WTC11 (cell line): Measurements from ENCODE around the gene LMOD1.

ENCODE experiments used
- CTCF ChIP-seq: fragments of 200-600 bp; IDR thresholded peaks from 2 replicates; pipeline ENCODE4 v1.8.0; 2022; ENCODE audit warnings: antibody characterized with exemption
- TEAD1 ChIP-seq: sonication (generic); formaldehyde crosslinking; IDR thresholded peaks from 2 replicates; pipeline ENCODE4 v1.8.0; 2022; ENCODE audit warnings: mild to moderate bottlenecking, missing genetic modification reagents
- TEAD4 ChIP-seq: sonication (generic); formaldehyde crosslinking; IDR thresholded peaks from 2 replicates; pipeline ENCODE4 v1.8.0; 2022; ENCODE audit warnings: mild to moderate bottlenecking, missing genetic modification reagents
- ZNF263 ChIP-seq: sonication (generic); formaldehyde crosslinking; IDR thresholded peaks from 2 replicates; pipeline ENCODE4 v1.8.1; 2022; ENCODE audit warnings: low read depth, mild to moderate bottlenecking, moderate library complexity, missing genetic modification reagents
- TF ChIP-seq, protein P1 (sequence below): sonication (generic); formaldehyde crosslinking; IDR thresholded peaks from 2 replicates; pipeline ENCODE4 v1.8.1; 2022; ENCODE audit warnings: mild to moderate bottlenecking, missing genetic modification reagents, moderate library complexity, borderline replicate concordance
- TF ChIP-seq, protein P2 (sequence below): sonication (generic); formaldehyde crosslinking; conservative IDR thresholded peaks from 2 replicates; pipeline ENCODE4 v1.8.1; 2022; ENCODE audit warnings: mild to moderate bottlenecking, missing genetic modification reagents

DNA sequence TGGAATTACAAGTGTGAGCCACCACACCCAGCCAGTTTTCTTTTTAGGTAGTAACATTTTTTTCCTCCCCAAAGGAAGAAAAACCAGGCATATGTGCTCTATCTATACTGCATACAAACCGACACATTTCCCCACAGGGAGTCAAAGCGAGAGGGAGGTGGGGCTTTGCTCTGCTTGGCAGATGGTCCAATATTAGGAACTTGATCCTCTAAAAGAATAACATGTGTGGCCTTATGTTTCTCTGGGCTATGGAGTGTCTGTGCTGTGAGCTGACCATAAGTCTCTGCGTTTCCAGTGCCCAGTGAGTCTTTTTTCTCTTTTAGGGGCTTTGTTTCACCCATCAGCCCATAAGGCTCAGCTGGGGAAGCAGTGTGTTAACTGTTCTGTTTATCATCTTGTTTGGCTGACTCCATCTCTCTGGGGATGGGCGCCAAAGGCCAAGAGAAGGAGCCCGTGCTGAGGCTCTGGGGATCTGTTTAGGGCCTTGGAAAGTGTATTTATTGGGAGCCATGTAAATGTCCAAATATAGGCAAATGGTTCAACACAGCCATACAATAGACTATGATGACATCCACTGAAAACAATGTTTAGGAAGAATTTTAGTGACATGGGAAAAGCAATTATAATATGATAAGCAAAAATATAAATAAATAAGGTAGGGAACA, 20.2 kb downstream of the LMOD1 start:
- TF ChIP-seq, protein P1, sequence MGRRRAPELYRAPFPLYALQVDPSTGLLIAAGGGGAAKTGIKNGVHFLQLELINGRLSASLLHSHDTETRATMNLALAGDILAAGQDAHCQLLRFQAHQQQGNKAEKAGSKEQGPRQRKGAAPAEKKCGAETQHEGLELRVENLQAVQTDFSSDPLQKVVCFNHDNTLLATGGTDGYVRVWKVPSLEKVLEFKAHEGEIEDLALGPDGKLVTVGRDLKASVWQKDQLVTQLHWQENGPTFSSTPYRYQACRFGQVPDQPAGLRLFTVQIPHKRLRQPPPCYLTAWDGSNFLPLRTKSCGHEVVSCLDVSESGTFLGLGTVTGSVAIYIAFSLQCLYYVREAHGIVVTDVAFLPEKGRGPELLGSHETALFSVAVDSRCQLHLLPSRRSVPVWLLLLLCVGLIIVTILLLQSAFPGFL (CRISPR knock-in tag), result no peak
- no peak for TF ChIP-seq CTCF
- no peak for TF ChIP-seq TEAD4 (CRISPR knock-in tag)
- TF ChIP-seq ZNF263 (CRISPR knock-in tag), result no peak
- no peak for TF ChIP-seq TEAD1
- TF ChIP-seq, protein P2, sequence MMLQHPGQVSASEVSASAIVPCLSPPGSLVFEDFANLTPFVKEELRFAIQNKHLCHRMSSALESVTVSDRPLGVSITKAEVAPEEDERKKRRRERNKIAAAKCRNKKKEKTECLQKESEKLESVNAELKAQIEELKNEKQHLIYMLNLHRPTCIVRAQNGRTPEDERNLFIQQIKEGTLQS (CRISPR knock-in tag), result no peak
